NCI-H748 treated with DMSO at 0.1 percent for 48 hours (cell line): ENCODE measurements around the gene RBM4B.

Experiments
- DNase-seq: peaks from one replicate; lab custom pipeline; 2025; lab: John Stamatoyannopoulos, UW

RBM4B gene

GRCh38 chr11:66706989-66707388 lies 29.3 kb upstream of the RBM4B start:
- no peak for DNase-seq

- DNase-seq: no peak
These were observed 28.1 kb upstream of the RBM4B start for GRCh38 chr11:66705587-66706335.

GRCh38 chr11:66704659-66705360 lies 27.1 kb upstream of the RBM4B start:
- DNase-seq: no peak

GRCh38 chr11:66701432-66702240 lies 23.9 kb upstream of the RBM4B start:
- DNase-seq: no peak

GRCh38 chr11:66700742-66701141 lies 23.1 kb upstream of the RBM4B start:
- DNase-seq: no peak

GRCh38 chr11:66700337-66700736 lies 22.6 kb upstream of the RBM4B start:
- DNase-seq: no peak

- DNase-seq: no peak
These were observed 20.8 kb upstream of the RBM4B start for GRCh38 chr11:66698491-66698890.

- DNase-seq: no peak
These were observed 20.3 kb upstream of the RBM4B start for GRCh38 chr11:66697988-66698387.

- no peak for DNase-seq
These were observed 18.5 kb upstream of the RBM4B start for GRCh38 chr11:66696146-66696545.

- peak; percentile 77 for DNase-seq
These were observed 17.1 kb upstream of the RBM4B start for GRCh38 chr11:66694732-66695207.

GRCh38 chr11:66694056-66694410 lies 16.3 kb upstream of the RBM4B start:
- DNase-seq: no peak

- no peak for DNase-seq
These were observed 15.8 kb upstream of the RBM4B start for GRCh38 chr11:66693356-66694055.

- DNase-seq: no peak
These were observed 15.2 kb upstream of the RBM4B start for GRCh38 chr11:66692871-66693331.

GRCh38 chr11:66692446-66692845 lies 14.8 kb upstream of the RBM4B start:
- no peak for DNase-seq

GRCh38 chr11:66691311-66691980 lies 13.8 kb upstream of the RBM4B start:
- DNase-seq: no peak

- DNase-seq: no peak
These were observed 12.2 kb upstream of the RBM4B start for GRCh38 chr11:66689661-66690590.

GRCh38 chr11:66688561-66689534 lies 11.2 kb upstream of the RBM4B start:
- no peak for DNase-seq

GRCh38 chr11:66687831-66688281 lies 10.2 kb upstream of the RBM4B start:
- DNase-seq: no peak
